GM18873 (cell line): ENCODE measurements around the gene SPATA19.

ENCODE experiments used
- ATAC-seq: cut with Tn5 transposase; IDR thresholded peaks from one replicate; pipeline ENCODE4 v1.9.1; 2021; ENCODE audit warnings: mild to moderate bottlenecking, moderate library complexity, moderate number of reproducible peaks; ENCODE audit not compliant: unreplicated experiment, low FRiP score

Gene SPATA19

GRCh38 chr11:133819746-133820315, 25.5 kb downstream of the SPATA19 start:
- ATAC-seq, result no peak

GRCh38 chr11:133819114-133819513, 26.2 kb downstream of the SPATA19 start:
- ATAC-seq, result no peak

DNA sequence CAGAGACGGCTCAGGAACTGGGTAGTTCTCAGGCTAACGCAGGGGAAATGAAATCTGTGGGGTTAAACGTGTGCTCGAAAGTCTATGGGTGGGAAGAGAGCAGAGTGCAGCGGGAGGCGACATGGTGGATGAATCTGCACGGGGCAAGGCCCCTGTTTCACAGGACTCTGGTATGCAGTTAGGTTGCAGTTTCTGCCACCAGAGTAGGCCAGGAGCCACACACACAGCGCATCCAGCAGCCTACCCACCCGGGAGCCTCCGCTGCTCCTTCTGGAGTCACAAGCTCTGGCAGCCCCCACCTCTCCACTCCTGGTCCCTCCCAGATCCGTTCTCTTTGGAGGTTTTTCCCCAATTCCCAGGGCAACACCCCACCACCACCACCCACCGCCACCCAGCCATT, 27.0 kb downstream of the SPATA19 start:
- ATAC-seq, result no peak

- no peak for ATAC-seq
These were observed 27.9 kb downstream of the SPATA19 start for GRCh38 chr11:133817449-133817848.

DNA sequence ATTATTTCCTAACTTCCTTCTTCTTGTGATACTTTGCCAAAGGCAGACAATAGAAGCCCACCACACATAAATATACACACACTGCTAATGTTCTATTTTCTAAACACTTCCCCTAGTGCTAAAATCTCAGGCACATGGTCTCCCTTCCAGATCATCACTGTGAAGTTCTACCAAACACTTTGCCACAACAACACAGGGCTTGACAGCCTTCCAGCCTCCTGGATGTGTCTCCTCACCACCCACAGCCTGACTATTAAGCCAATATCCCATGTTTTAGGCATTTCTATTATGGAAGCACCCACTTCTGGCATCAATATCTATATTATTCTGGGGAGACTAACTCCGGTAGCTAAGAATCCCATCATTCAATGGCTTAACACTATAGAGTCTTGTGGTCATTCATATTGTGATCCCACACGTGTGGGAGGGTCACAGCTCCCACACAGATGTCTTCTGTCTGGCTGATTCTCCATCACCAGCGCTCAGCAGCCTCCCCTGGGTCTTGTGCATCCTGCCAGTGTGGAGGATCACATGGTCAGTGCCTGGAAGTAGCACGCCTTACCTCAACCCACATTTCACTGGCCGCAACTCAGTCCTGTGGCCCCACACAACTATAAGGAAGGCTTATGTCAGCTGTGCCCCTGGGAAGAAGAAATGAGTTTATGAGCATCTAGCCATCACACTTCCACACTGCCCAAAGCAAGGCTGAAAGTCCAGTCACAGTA, 29.0 kb downstream of the SPATA19 start:
- ATAC-seq, result no peak

DNA sequence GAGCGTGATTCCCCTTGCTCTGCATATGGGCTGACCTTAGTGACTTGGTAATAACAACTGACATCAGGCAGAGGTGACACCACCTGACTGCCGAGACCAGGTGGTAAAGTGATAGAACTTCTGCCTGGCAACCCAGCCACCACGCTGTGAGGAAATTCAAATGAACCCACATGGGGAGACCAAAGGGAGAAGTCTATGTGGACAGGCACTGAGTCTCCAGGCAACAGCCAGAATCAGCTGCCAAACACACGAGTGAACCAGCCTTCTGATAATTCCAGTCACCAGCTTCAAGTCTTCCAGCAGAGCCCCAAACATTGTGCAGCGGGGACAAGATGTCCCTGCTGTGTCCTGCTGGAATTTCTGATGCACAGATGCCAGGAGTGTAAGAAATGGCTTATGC, 29.7 kb downstream of the SPATA19 start:
- no peak for ATAC-seq

DNA sequence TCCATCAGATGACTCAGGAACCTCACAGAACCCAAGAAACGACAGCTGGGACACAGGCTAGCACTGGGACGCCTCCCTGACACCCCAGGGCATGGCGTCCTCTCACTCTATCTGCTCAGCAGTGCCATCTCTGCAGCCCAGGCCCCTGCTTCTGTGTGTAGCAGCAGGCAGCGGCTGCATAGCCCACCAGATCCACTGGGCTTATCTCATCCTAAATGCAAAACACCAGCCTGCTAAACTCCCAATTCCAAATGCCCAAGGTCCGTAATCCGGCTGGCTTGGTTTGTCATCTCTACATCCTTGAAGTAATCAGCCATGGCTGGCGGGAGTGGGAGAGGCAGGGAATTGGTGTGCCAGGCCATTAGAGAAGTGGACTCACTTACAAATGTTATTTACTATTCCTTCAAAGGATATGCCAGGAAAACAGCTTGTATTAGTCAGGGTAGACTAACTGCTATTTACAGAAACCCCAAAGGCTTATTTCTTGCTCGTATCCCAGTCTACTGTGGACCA, 30.7 kb downstream of the SPATA19 start:
- ATAC-seq, result no peak

DNA sequence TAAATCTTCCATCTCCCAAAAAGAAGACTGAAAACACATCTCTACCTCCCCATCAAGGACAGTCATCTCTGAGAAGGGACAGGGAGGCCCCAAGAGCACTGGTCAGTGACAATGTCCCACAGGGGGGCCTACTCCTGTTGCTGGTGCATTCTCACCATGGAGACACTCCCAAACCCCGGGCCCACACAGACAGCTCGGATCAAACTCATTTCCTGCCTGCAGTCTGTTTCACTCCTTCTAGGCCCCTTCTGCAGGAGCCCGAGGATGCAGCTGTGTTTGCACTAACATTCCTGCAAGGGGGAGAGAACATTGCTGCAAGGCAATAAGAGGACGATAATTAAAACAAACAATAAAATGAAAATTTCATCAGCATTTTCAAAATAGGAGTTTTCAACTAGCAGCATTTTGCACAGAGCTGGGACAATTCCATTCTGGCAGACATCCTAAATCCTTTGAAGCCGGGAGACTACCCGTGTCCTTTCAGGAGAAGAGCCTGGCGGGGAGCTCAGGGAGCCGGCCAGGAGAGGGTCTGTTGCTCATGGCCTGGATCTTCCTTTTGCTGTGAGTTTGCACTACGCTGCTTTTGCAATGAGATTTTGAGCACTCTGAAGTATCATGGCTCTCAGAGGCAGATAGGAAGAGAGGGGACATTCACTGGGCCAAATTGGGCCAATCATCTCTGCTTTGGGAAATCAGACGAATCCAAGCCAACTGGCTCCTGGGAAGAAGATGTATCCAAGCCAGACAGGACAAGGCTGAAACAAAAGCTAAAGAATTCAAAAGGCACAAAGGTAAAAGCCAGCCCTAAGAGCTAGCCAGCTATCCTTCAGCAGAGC, 33.2 kb downstream of the SPATA19 start:
- no peak for ATAC-seq

DNA sequence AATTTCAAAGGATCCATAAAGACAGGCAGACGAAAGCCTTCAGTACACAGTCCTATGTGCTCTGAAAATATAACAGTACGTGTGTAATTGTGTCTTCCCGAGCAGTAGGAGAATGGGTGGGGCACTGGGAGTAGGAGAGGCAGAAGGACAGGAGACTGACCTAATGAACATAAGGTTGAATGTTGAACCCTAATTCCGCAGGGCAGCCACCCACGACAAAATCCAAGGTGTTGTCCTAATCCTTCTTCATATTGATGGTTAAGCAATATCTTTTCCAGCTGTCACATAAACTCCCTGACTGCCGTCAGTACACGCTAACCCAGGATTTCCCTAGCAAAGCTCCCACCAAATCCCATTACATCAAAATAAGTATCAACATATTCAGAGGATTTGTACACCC, 34.5 kb downstream of the SPATA19 start:
- no peak for ATAC-seq

GRCh38 chr11:133809569-133810491, 35.5 kb downstream of the SPATA19 start:
- no peak for ATAC-seq

DNA sequence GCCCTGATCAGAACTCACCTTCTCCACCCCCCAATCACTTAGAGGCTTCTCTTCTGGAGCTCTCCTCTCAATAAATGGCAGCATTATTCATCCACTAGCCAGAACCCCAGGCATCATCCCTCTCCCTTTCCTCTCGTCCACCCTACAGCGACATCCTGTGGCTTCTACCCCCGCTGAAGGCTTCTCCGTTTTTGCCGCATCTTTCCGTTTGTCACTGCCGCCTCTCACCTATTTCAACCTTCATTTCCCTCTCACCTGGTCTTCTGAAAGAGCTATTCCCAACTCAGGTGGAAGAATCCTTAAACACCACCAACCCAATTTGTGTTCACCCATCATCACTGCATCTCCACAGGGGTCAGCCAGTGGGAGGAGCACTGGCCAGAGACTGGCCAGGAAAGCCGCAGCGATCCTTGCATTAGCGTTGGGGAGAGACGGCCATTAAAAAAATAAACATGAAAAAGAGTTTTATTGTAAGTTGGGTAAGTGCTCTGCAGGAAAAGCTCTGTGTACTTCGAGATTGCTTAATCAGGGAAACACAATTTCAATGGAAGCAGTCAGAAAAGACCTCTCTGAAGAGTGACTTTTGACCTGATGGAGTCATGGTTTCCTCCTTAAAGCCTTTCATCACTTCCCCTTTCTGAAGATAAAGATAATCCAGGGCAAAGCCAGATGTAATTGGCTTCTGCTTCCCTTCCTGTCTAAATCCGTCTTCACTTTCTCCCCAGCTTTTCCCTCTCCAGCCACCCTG, 36.7 kb downstream of the SPATA19 start:
- no peak for ATAC-seq

GRCh38 chr11:133803026-133803425, 42.3 kb downstream of the SPATA19 start:
- no peak for ATAC-seq

DNA sequence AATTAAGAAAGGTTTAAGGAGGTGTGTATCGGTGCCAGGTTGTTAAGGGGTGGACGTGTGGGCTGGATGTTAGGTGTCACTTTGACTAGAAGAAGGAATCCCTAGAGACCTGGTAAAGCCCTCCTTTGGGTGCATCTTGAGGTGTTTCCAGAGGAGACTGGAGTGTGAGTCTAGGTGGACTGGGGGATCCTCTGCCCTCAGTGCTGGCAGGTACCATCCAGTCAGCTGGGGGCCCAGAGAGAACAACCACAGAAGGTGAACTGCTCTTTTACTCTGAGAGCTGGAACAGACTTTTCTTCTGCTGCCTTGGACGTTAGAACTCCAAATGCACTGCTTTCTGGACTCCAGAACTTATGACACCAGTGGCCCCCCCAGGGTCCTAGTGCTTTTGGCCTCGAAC, 44.0 kb downstream of the SPATA19 start:
- ATAC-seq, result no peak

- ATAC-seq, result no peak
These were observed 44.6 kb downstream of the SPATA19 start for GRCh38 chr11:133800666-133801065.

GRCh38 chr11:133797554-133797953, 47.8 kb downstream of the SPATA19 start:
- no peak for ATAC-seq

- ATAC-seq, result no peak
These were observed 49.1 kb downstream of the SPATA19 start for GRCh38 chr11:133796043-133796795.

- ATAC-seq, result no peak
These were observed 50.2 kb downstream of the SPATA19 start for GRCh38 chr11:133795088-133795487.

DNA sequence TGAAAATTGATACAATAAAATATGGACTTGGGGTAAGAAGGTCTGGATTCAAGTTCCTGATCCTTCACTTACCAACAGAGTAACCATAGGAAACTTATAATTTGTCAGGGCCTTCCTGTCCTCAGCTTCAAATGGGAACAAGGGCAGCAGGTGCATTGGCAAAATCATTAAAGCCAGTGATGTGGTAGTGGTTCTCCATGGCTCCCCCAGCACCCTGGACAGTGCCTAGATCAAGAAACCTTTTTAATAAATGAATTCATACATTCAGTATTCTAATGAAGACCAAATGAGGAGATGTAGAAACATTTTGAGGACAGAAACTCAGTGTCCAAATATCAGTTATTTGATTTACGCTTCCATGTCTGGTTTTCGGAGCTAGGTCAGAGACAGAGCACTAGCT, 51.1 kb downstream of the SPATA19 start:
- no peak for ATAC-seq
